HTR-8/SVneo (cell line): ENCODE data around the gene KCNE1.
A peak's percentile ranks its signal among the peaks of the same experiment; 100 is the strongest.
"Not testable (repeated sequence)": the region's sequence is repeated elsewhere in the genome, so short reads cannot be mapped to it uniquely, and the experiment has no call there.

Experiments used
- DNase-seq: peaks from one replicate; pipeline ENCODE4 v3.0.0; 2011; ENCODE audit warnings: low spot score, mixed read lengths; ENCODE audit not compliant: insufficient read length
- FAIRE-seq: peaks from 2 replicates; lab custom pipeline; 2011; peaks lifted over from hg19 to GRCh38; lab: Jason Lieb, UNC

Gene KCNE1

GRCh38 chr21:34511787-34512455 lies at the start of gene KCNE1:
Gene KCNE1, minus strand, starts transcription at chr21:34512210. Its CDS starts 62,576 bp downstream, at chr21:34449634.
- DNase-seq (no peak), FAIRE-seq (no peak)

- DNase-seq = no peak
- no peak for FAIRE-seq
Observed at GRCh38 chr21:34561806-34562205, 49.8 kb upstream of the KCNE1 start.

- FAIRE-seq (no peak), DNase-seq (no peak)
Observed at GRCh38 chr21:34560609-34561008, 48.6 kb upstream of the KCNE1 start.

DNA sequence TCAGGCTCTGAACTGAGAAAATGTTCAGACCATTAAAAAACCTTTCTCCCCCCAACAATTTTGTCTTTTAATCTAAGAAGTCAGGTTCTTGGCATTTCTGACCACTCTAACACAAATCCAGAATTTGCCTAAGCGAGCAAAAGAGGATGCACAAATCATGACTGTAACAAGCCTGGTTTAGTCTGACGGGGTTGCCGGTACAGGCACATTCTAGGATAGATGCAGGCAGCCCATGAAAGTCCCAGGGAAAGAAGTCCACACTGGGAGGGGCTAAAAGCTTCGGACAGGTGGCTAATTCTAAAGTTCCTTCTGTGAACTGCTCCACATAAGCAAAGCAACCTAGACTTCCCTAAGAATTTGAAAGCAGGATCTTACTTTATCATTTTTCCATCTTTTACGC lies 48.0 kb upstream of the KCNE1 start:
- FAIRE-seq (no peak), DNase-seq (no peak)

DNA sequence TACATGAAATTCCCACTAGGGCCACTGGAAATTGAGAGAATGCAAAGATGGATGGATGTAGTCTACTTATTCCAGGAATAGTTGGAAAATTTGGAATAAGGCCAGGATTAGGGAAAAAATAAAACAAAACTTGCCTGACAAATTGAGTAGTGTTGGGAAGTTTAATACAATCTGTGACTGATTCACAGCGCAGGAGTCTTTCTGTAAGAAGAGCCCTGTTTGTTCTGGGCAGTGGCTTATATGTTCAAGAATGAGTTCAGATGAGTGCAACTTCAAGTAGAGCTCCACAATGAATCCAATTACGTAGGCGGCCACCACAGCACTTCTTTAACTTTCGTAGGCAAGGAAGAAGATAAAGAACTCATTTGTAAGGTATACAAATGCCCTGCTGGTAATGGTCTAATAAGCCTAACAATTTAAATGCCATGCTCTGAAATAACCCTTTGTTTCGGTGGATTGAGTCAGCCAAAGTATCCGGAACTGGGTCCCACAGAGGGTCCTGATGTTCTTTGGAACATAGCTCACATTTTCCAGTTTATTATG lies 47.1 kb upstream of the KCNE1 start:
- DNase-seq (no peak), FAIRE-seq (no peak)

- no peak for DNase-seq
- no peak for FAIRE-seq
Observed at GRCh38 chr21:34558166-34558565, 46.2 kb upstream of the KCNE1 start.

DNA sequence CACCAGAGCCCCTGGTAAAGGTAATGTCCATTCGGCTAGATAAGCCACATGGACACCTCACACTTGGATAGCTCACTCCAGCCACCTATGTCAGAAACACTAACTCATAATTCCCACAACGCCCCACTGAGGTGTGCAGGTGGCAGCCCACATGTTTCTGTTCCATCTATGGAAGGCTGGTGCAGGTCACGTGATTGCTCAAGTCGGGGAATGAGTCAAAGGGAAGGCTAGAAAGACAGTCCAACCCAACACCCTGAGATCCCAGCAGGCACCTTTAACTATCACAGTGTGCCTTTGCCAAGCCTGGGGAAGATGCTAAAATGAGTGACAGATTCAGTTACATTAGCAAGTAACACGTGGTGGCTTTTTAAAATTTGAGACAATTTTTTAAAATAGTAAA lies 45.3 kb upstream of the KCNE1 start:
- DNase-seq (no peak), FAIRE-seq (no peak)

- not testable (repeated sequence) for DNase-seq, FAIRE-seq
Observed at GRCh38 chr21:34554670-34555069, 42.7 kb upstream of the KCNE1 start.

DNA sequence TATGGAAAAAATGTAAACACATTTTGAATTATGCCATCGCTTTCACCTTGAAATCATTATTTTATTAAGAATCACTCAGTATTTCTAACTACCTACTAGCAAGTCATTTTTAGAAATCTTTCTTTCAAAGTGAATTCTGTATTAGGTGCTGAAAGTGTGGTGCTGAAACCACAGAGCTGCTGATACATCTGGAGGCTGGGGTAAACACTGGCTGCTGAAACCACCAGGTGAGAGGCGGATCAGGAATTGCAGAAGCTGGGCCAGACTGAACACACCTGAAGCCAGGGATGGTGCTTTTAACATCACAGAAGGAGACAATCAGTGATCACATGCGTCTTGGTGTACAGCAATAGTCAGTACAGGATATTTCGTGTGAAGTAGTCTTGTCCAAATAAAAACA lies 42.2 kb upstream of the KCNE1 start:
- DNase-seq (no peak), FAIRE-seq (no peak)

GRCh38 chr21:34553151-34553952 lies 41.3 kb upstream of the KCNE1 start:
- DNase-seq (peak; percentile 56), FAIRE-seq (no peak)

- FAIRE-seq (no peak), DNase-seq (no peak)
Observed at GRCh38 chr21:34552360-34553098, 40.5 kb upstream of the KCNE1 start.

- FAIRE-seq (no peak), DNase-seq (no peak)
Observed at GRCh38 chr21:34550182-34550799, 38.3 kb upstream of the KCNE1 start.

DNA sequence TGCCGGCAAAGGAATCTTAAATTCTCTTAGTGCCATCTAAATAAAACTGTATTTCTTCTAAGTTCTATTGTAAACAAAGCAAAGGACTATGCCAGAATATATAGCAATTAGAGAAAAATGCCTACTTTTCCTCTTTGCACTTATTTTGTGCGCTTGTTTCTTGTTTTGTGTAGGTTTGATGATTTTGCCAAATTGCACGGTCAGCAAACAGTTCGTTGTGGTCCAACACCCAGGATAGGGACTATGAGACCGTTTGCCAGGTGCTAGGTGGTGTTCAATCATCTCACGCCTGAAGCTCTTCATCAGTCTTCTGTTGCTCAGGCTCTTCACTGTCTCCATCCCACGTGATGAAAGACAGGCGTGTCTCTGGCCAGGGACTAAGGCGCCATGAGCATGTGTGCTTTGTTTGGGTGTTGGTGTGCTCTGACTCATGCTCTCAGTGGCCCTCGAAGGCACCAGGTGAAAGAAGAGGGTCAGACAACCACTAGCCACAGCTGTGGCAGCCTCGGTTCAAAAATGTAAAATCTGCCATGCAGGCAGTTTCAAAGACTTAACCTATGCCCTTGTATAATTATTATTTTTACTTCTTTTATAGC lies 36.9 kb upstream of the KCNE1 start:
- no peak for DNase-seq

DNA sequence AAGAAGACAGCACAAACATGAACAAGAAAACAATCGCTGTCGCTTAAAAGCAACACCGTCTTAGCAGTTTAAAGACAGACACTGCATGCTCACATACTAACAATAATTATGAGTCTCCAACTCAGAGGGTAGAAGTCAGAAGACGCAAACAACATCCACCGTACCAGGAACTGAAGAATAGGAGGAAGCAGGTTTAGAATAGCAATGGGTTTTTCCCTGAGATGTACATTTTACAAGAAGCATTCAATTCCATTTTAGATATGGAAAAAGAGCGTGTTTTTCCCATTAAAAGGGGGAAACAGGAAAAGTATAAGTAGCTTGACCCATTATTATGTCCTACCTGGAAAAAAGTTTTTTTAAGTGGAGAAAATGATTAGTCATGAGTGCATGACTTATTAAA lies 34.5 kb upstream of the KCNE1 start:
- no peak for FAIRE-seq
- no peak for DNase-seq

More for the DNA sequence above, 36.9 kb upstream of the KCNE1 start:
- no peak for FAIRE-seq

DNA sequence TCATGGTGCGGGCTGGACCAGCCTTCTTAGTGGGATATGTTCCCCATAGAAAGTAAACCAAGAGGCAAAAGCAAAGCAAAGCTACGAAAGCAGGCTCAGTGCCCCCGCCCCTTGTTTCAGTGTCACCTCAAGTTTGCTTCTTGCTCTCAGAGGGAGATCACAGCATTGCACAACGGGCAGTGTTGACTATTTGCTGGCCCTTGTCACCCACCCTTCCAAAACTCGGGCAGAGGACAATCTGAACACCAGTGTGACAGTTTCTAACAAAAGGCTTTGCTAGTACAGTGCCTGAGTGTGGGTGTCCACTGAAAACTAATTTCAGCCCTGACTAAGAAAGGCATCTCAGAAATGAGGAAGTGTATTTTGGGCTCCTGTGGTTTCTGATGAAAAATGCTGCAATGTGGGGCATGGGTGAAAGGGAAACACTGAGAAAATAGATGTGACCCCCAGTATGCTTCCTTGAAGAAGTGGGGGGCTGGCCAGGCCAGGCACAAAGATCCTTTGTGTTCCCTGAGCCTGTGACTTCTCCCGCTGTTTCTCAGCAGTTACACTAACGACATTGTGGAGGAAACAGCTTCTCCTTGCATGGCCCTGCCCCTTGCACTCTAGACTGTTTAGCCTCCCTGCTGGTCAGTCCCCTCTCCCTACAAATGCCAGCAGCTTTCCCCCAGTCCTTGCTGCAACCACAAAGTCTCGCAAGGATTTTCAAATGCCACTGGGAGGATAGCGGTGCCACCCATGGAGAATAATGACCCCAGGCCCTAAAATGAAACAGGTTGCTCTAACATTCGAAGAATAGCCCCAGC lies 33.3 kb upstream of the KCNE1 start:
- DNase-seq (peak; percentile 51), FAIRE-seq (no peak)

DNA sequence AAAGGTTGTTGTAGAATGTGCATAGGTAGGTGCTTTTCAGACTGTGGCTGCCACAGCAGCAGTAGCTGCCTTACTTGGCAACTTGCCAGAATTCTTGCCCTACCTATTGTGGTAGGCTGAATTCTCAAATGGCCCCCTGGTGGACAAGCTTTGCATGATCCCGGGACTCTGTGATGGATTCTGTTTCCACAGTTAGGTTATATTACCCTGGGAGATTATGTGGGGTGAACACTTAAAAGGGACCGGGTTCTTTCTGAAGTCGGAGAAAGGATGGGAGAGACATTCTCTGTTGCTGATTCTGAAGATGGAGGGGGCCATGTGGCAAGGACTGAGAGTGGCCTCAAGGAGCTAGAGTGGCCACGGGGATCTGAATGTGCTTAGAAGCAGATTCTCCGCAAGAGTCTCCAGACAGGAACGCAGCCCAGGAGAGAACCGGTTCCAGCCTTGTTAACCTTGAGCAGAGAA lies 32.1 kb upstream of the KCNE1 start:
- FAIRE-seq (no peak), DNase-seq (peak; percentile 44)

GRCh38 chr21:34543017-34543416 lies 31.0 kb upstream of the KCNE1 start:
- no peak for DNase-seq

DNA sequence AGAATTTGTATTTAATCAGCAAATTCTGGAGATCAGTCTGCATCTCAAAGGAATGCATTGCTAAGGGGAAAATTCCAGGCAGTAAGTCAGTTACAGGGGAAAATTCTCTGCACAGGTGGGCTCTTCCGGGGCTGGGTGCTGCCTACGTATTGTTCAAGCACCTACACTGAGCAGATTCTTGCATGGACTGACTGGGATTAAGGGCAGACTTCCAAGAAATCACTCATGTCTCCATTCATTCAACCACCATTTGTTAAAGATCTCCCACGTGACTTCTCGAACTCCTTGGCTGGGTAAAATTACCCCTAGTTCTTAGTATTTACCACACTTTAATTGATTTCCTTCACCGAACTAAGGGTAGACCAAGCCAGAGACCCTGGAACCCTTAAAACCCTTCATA lies 28.2 kb upstream of the KCNE1 start:
- FAIRE-seq (no peak), DNase-seq (no peak)

More at GRCh38 chr21:34543017-34543416, 31.0 kb upstream of the KCNE1 start:
- FAIRE-seq = no peak

- DNase-seq (no peak), FAIRE-seq (no peak)
Observed at GRCh38 chr21:34537838-34538237, 25.8 kb upstream of the KCNE1 start.
